Choroid plexus epithelial cell (primary cell): ENCODE data around the gene PDCD4.

Source experiments
- DNase-seq: peaks from one replicate; pipeline ENCODE4 v3.0.0-alpha.2; 2010; ENCODE audit warnings: low read depth
- H3K4me3 ChIP-seq: 2 replicates; pipeline ENCODE4 v1.5.1; 2011; ENCODE audit warnings: low read depth, mild to moderate bottlenecking, control low read depth, low read length, moderate library complexity
- CTCF ChIP-seq: conservative IDR thresholded peaks from 2 replicates; pipeline ENCODE4 v1.5.1; 2011; ENCODE audit warnings: low read depth, mild to moderate bottlenecking, control low read depth, inconsistent platforms, low read length, moderate library complexity

Gene PDCD4

GRCh38 chr10:110835841-110836240 is 35.9 kb upstream of the PDCD4 start:
- H3K4me3 ChIP-seq = no peak overlapping the region
- no peak for DNase-seq
- TF ChIP-seq CTCF = no peak

GRCh38 chr10:110836706-110837105 is 35.0 kb upstream of the PDCD4 start:
- TF ChIP-seq CTCF = no peak
- no peak overlapping the region for H3K4me3 ChIP-seq

GRCh38 chr10:110837418-110838171 is 34.1 kb upstream of the PDCD4 start:
- peak; percentile 53 for DNase-seq
- TF ChIP-seq CTCF = no peak

More at GRCh38 chr10:110836706-110837105, 35.0 kb upstream of the PDCD4 start:
- DNase-seq = no peak

GRCh38 chr10:110840225-110840922 is 31.4 kb upstream of the PDCD4 start:
- peak; percentile 68 for DNase-seq
- H3K4me3 ChIP-seq = no peak overlapping the region
- no peak for TF ChIP-seq CTCF

More at GRCh38 chr10:110837418-110838171, 34.1 kb upstream of the PDCD4 start:
- no peak overlapping the region for H3K4me3 ChIP-seq

GRCh38 chr10:110840923-110841428 is 30.8 kb upstream of the PDCD4 start:
- no peak for TF ChIP-seq CTCF
- DNase-seq = no peak
- H3K4me3 ChIP-seq = no peak overlapping the region

GRCh38 chr10:110841767-110842267 is 29.9 kb upstream of the PDCD4 start:
- no peak for TF ChIP-seq CTCF
- no peak for DNase-seq
- H3K4me3 ChIP-seq = no peak overlapping the region
